H1 (cell line): ENCODE measurements around the gene PSMD13.

Experiments
- GABPA ChIP-seq: IDR thresholded peaks from 2 replicates; pipeline ENCODE4 v1.6.1; 2011; ENCODE audit warnings: mild to moderate bottlenecking, low read length, moderate library complexity, borderline replicate concordance; ENCODE audit not compliant: insufficient read depth
- MAFK ChIP-seq: IDR thresholded peaks from 2 replicates; pipeline ENCODE4 v1.6.1; 2012; ENCODE audit warnings: low read depth, mild to moderate bottlenecking, improper control_type of control experiment, low read length

GRCh38 chr11:212150-213100 is 24.4 kb upstream of the PSMD13 start:
- no peak for TF ChIP-seq MAFK
- no peak for TF ChIP-seq GABPA
